GM13976 (cell line): ENCODE measurements around the gene RASSF6.

ENCODE experiments used
- DNase-seq: peaks from one replicate; pipeline ENCODE4 v3.0.0; 2012; ENCODE audit warnings: low spot score
- CTCF ChIP-seq: IDR thresholded peaks from 2 replicates; pipeline ENCODE4 v1.5.1; 2012; ENCODE audit warnings: borderline replicate concordance, mild to moderate bottlenecking; ENCODE audit not compliant: insufficient read depth; ENCODE audit errors: extremely low read depth, missing control alignments, control extremely low read depth
- in situ Hi-C: fragments of 300-500 bp; cut with MboI; formaldehyde crosslinking; loops from one replicate; pipeline ENCODE4 v1.12.0; 2022; ENCODE audit warnings: low sequenced_read_pairs, mixed read lengths, inconsistent platforms; ENCODE audit not compliant: unreplicated experiment

Gene RASSF6

GRCh38 chr4:73593631-73594241 is 26.5 kb downstream of the RASSF6 start:
- TF ChIP-seq CTCF: peak; percentile 16
- in situ Hi-C loops: no loop called here

DNA sequence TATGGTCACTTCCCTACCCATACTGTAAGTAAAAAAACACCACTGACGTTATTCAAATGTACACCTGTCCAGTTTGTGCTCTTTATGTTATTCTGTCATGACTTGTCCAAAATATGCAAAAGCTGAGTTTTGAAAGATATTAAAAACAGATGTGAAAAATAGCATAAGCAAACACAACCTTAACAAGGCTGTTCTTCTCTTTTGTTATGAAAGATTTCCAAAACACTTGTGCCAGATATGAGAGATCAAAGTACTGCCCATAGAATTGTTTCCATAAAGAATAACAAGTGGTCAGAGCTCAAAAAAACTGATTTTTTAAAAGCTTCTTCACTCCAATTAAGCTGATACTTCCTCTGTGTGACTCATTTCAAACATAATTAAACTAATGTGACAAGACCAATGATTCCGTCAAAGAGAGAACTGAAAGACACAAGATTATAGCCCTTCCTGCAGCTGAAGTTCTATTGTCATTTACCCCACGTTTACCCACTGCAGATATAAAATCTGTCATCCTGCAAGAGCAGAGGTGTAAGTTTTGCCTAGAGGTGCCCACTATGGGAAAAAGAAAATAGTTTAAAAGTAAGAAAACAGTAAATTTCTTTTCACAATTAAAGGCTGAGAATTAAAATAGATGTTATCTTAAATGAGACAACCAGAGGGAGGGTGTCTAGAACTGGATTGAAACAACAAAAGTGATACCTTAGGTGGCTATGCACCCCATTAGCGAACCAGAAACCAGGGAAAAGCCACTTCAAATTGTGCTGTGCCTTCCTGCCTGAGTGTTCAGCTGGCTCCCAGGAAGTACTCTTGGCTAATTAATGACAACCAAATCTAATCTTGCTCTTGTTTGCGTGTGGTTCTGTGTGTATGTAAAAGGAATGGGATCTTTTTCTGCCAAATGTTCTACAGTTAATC is 30.1 kb downstream of the RASSF6 start:
- in situ Hi-C loops: no loop called here
- peak; percentile 37 for DNase-seq
- no peak for TF ChIP-seq CTCF

More at GRCh38 chr4:73593631-73594241, 26.5 kb downstream of the RASSF6 start:
- DNase-seq: no peak

DNA sequence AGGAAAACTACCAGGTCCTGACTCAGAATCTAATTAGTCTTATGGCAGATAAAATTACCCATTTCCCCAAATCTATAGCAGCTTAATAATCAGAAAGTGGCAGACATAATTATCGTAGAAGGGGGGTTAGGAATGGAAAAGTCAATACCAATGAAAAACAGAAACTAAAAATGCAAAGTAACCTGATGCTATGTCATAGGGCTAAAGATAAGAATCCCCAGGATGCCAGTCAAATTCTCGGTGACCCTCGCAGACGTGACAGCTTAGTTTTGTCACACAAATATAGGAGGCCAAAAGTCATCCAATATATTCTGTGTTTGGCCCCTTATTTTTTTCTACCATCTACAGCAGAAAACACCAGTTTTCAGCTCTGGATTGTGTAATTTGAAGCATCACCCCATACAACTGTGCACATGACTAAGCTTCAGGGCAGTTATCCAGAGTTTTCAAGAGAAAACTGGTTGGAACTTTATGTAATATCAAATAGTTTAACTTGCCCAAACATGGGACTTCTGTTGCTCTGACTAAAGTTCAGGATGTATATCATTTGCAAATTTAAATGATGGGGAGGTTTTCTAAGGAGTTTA is 30.9 kb downstream of the RASSF6 start:
- TF ChIP-seq CTCF: no peak
- in situ Hi-C loops: no loop called here
- no peak for DNase-seq

DNA sequence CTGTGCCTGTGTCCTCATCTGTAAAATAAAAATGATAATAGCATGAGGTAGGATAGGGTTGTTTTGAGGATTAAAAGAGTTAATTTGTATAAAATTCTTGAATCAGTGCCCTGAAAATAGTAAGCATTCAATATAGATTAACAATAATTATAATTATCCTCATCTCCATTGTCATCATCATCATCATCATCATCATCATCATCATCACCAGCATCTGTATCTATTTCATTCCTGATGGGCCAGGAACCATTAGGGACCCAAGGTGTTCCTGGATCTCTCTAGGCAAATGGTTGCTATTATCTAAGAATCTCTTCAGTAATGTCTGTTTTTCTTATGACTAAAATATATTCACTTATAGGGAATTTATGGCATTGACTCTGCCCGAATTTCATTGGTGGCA is 31.6 kb downstream of the RASSF6 start:
- no peak for DNase-seq
- no peak for TF ChIP-seq CTCF
- in situ Hi-C loops: no loop called here

DNA sequence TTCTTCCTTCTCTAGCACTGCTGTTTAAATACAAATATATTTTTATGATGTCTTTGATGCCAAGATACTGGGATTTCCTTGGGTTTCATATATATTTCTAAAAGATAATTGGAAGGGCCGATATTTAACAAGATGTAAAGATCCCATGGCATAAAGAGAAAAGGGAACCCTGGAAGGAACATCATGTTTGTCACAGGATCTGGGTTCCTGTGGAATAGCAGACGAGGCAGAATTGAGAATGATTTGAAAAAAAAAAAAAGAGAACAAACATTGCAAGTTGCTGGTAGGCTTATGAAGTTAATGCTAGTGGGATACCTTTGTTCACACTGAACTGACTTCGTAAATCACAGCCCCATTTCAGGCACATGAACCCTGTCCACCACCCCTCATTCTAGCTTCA is 33.6 kb downstream of the RASSF6 start:
- DNase-seq: no peak
- in situ Hi-C loops: no loop called here
- TF ChIP-seq CTCF: no peak

GRCh38 chr4:73586040-73586439 is 34.2 kb downstream of the RASSF6 start:
- no peak for DNase-seq
- in situ Hi-C loops: no loop called here
- TF ChIP-seq CTCF: no peak
